OCI-LY7 (cell line): Measurements from ENCODE around the gene RASL12. TPM values are rescaled to one million over a fixed set of nuclear protein-coding genes. Genes with fewer than 3 reads are reported as not detected.

Experiments
- BruUV-seq: library from RNA; stranded (reverse); fragments of 400-500 nt; replicated peaks from 2 replicates; lab custom pipeline; 2021; lab: Mats Ljungman, UMichigan
- CTCF ChIA-PET: fragments of 300-600 bp; sonication (Branson Sonifier 250); formaldehyde crosslinking; loops from one replicate; lab custom pipeline; 2022; ENCODE audit warnings: antibody characterized with exemption; ENCODE audit not compliant: unreplicated experiment; lab: Charles Lee
- POLR2A ChIA-PET: fragments of 300-600 bp; sonication (Branson Sonifier 250); formaldehyde crosslinking; loops from one replicate; lab custom pipeline; 2022; ENCODE audit warnings: antibody characterized with exemption; lab: Charles Lee
- DNase-seq: peaks from one replicate; pipeline ENCODE4 v3.0.0-alpha.2; 2015; ENCODE audit warnings: low spot score
- H2AFZ ChIP-seq: fragments of 200-600 bp; sonication (generic), shearing (Covaris generic); 2 replicates; pipeline ENCODE4 v1.6.1; 2014; ENCODE audit warnings: mild to moderate bottlenecking, antibody characterized with exemption, low read length, moderate library complexity
- H3K27ac ChIP-seq: fragments of 200-600 bp; sonication (generic); 2 replicates; pipeline ENCODE4 v1.5.1; 2014; ENCODE audit warnings: mixed run types, low read depth, mild to moderate bottlenecking, moderate library complexity, low read length, inconsistent platforms; ENCODE audit not compliant: poor library complexity, severe bottlenecking
- H3K36me3 ChIP-seq: fragments of 200-600 bp; sonication (generic); 2 replicates; pipeline ENCODE4 v1.6.1; 2014; ENCODE audit warnings: mild to moderate bottlenecking, antibody characterized with exemption, low read length, moderate library complexity, mixed read lengths; ENCODE audit not compliant: insufficient read depth
- H3K4me1 ChIP-seq: fragments of 200-600 bp; sonication (generic); 2 replicates; pipeline ENCODE4 v1.5.1; 2014; ENCODE audit warnings: mild to moderate bottlenecking, low read length; ENCODE audit not compliant: insufficient read depth, poor library complexity, severe bottlenecking
- H3K4me2 ChIP-seq: fragments of 200-600 bp; sonication (generic); 2 replicates; pipeline ENCODE4 v1.6.1; 2014; ENCODE audit warnings: mild to moderate bottlenecking, low read length
- H3K4me3 ChIP-seq: fragments of 200-600 bp; sonication (generic); 2 replicates; pipeline ENCODE4 v1.5.1; 2014; ENCODE audit warnings: mild to moderate bottlenecking, low read depth, low read length; ENCODE audit not compliant: poor library complexity, severe bottlenecking
- H3K79me2 ChIP-seq: fragments of 200-600 bp; sonication (generic); 2 replicates; pipeline ENCODE4 v1.6.1; 2016; ENCODE audit warnings: low read depth, mild to moderate bottlenecking, low read length, moderate library complexity, mixed read lengths; ENCODE audit not compliant: insufficient read depth
- H3K9me2 ChIP-seq: fragments of 200-600 bp; sonication (generic); 2 replicates; pipeline ENCODE4 v1.6.1; 2016; ENCODE audit warnings: mild to moderate bottlenecking, low read length, mixed read lengths; ENCODE audit not compliant: insufficient read depth
- H3K9me3 ChIP-seq: fragments of 200-600 bp; sonication (generic); 2 replicates; pipeline ENCODE4 v1.6.1; 2014; ENCODE audit warnings: mild to moderate bottlenecking, mixed run types, low read length, mixed read lengths
- H4K20me1 ChIP-seq: fragments of 200-600 bp; sonication (generic); 2 replicates; pipeline ENCODE4 v1.6.1; 2014; ENCODE audit warnings: mild to moderate bottlenecking, antibody characterized with exemption, low read length, moderate library complexity, mixed read lengths; ENCODE audit not compliant: insufficient read depth
- CTCF ChIP-seq: fragments of 200-600 bp; sonication (generic); conservative IDR thresholded peaks from 2 replicates; pipeline ENCODE4 v1.5.1; 2014; ENCODE audit warnings: mild to moderate bottlenecking, antibody characterized with exemption, low read length, moderate library complexity, mixed read lengths
- EZH2phosphoT487 ChIP-seq: fragments of 200-600 bp; sonication (generic); IDR thresholded peaks from 2 replicates; pipeline ENCODE4 v1.6.1; 2018; ENCODE audit warnings: low read depth, borderline replicate concordance, mild to moderate bottlenecking, mixed run types, antibody characterized with exemption, low read length, moderate library complexity, mixed read lengths
- intact Hi-C: fragments of 100-400 bp; cut with micrococcal nuclease; formaldehyde crosslinking; loops from one replicate; pipeline ENCODE4 v1.10.0; 2022; ENCODE audit not compliant: unreplicated experiment
- total RNA-seq, 2 experiments: library from RNA; depleted of rRNA in 1 of 2; stranded (reverse); fragments of >200 nt in 1 of 2; shearing (Covaris generic) in 1 of 2; gene quantifications; 2 replicates each; pipeline ENCODE4 v1.2.3, GENCODE V29; 2014 to 2022

RASL12 gene
- total RNA-seq, 2 experiments from 2014 or later: not detected

- no peak overlapping the region for H3K4me2 ChIP-seq
- no peaks in the 10 kb centered on the region for H3K9me3 ChIP-seq
- no peaks in the 10 kb centered on the region for H3K36me3 ChIP-seq
- no peaks in the 10 kb centered on the region for H4K20me1 ChIP-seq
- DNase-seq: no peak
- BruUV-seq: no TSS peak
- H3K4me1 ChIP-seq: no peaks in the 10 kb centered on the region
- H3K27ac ChIP-seq: no peak overlapping the region
- H2AFZ ChIP-seq: no peak overlapping the region
- ChIA-PET CTCF (interaction anchor here (0.6 kb wide), 1 partner anchor 141 kb away, joined by 11 read pairs; no protein-coding TSS in a partner anchor), POLR2A (no interaction called here)
- H3K9me2 ChIP-seq: no peaks in the 10 kb centered on the region
- TF ChIP-seq CTCF (no peak), EZH2phosphoT487 (no peak)
- H3K79me2 ChIP-seq: no peaks in the 10 kb centered on the region
- no peak overlapping the region for H3K4me3 ChIP-seq
- intact Hi-C loops: no loop called here
These were observed 1.0 kb downstream of the RASL12 start for GRCh38 chr15:65066635-65067316.

- Histone ChIP-seq H3K27ac (no peak overlapping the region), H3K9me3 (no peaks in the 10 kb centered on the region), H3K79me2 (no peaks in the 10 kb centered on the region), H3K9me2 (no peaks in the 10 kb centered on the region), H3K4me2 (no peak overlapping the region), H3K4me3 (no peak overlapping the region), H3K4me1 (no peaks in the 10 kb centered on the region), H3K36me3 (no peaks in the 10 kb centered on the region), H4K20me1 (no peaks in the 10 kb centered on the region), H2AFZ (no peak overlapping the region)
- DNase-seq: no peak
- ChIA-PET POLR2A (interaction anchor here (0.7 kb wide), 1 partner anchor 705 kb away, joined by 4 read pairs; no protein-coding TSS in a partner anchor), CTCF (no interaction called here)
- no TSS peak for BruUV-seq
- no peak for TF ChIP-seq EZH2phosphoT487
- no peak for TF ChIP-seq CTCF
- intact Hi-C loops: no loop called here
These were observed 1.7 kb downstream of the RASL12 start for GRCh38 chr15:65066001-65066634.

GRCh38 chr15:65062726-65063125 lies 5.1 kb downstream of the RASL12 start:
- H2AFZ ChIP-seq: no peak overlapping the region

More at GRCh38 chr15:65062726-65063125, 5.1 kb downstream of the RASL12 start:
- intact Hi-C loops: no loop called here
- Histone ChIP-seq H3K4me1 (no peaks in the 10 kb centered on the region), H3K4me3 (no peak overlapping the region), H3K9me2 (no peaks in the 10 kb centered on the region), H3K9me3 (no peaks in the 10 kb centered on the region), H3K27ac (no peak overlapping the region), H3K79me2 (no peaks in the 10 kb centered on the region), H3K36me3 (no peaks in the 10 kb centered on the region), H3K4me2 (no peak overlapping the region), H4K20me1 (no peaks in the 10 kb centered on the region)
- no TSS peak for BruUV-seq
- TF ChIP-seq EZH2phosphoT487 (no peak), CTCF (no peak)
- ChIA-PET CTCF (no interaction called here), POLR2A (interaction anchor here (0.5 kb wide), 1 partner anchor 183 kb away, joined by 5 read pairs; no protein-coding TSS in a partner anchor)
- DNase-seq: no peak
